ENCODE results near the gene TMEM187. TPM values are rescaled to one million over a fixed set of nuclear protein-coding genes. Genes with fewer than 3 reads are reported as not detected.

TMEM187 gene
- total RNA-seq, 2 donors from 2014 or later = 4.8 to 8.1 TPM

GRCh38 chrX:154006947-154007346, 34.4 kb downstream of the TMEM187 start:
- no peaks in the 10 kb centered on the region for H3K27me3 ChIP-seq (ENCODE audit: control insufficient read depth, insufficient read depth, low read length, poor library complexity, severe bottlenecking)
- Mint-ChIP-seq H3K9me3 (peaks cover 78% of the 10 kb centered on the region), H3K4me1 (no peaks in the 10 kb centered on the region), H3K36me3 (ENCODE audit: low read depth) (peaks cover 23% of the 10 kb centered on the region), H3K4me3 (no peak overlapping the region), H3K27ac (no peak overlapping the region), H3K27me3 (ENCODE audit: insufficient read depth) (no peaks in the 10 kb centered on the region)
- H3K9ac ChIP-seq (ENCODE audit: extremely low read depth, low read length, poor library complexity, severe bottlenecking) = no peak overlapping the region
- H3K27ac ChIP-seq (ENCODE audit: low read depth, low read length) = no peak overlapping the region
- no peak for TF ChIP-seq CTCF (conservative IDR thresholded peaks at IDR 0.05)
- H3K36me3 ChIP-seq (ENCODE audit: control insufficient read depth, insufficient read depth, low read length) = no peaks in the 10 kb centered on the region
- H3K4me3 ChIP-seq (ENCODE audit: low read length) = no peak overlapping the region
- no peaks in the 10 kb centered on the region for H3K4me1 ChIP-seq (ENCODE audit: control insufficient read depth, insufficient read depth, low read length)
- WGBS, 2 experiments (ENCODE audit: insufficient coverage in 1 of 2, insufficient read length in 1 of 2) = 94 to 100% methylated on average over 3 to 20 of the region's 20 CpGs
- DNase-seq = no peak
- no peaks in the 10 kb centered on the region for H3K9me3 ChIP-seq (ENCODE audit: control insufficient read depth, low read length)

- no peak for TF ChIP-seq CTCF (conservative IDR thresholded peaks at IDR 0.05)
- H3K4me3 ChIP-seq (ENCODE audit: low read length) = no peak overlapping the region
- H3K9me3 ChIP-seq (ENCODE audit: control insufficient read depth, low read length) = no peaks in the 10 kb centered on the region
- Mint-ChIP-seq H3K36me3 (ENCODE audit: low read depth) (peaks cover 25% of the 10 kb centered on the region), H3K27ac (no peak overlapping the region), H3K4me1 (no peaks in the 10 kb centered on the region), H3K4me3 (no peak overlapping the region), H3K9me3 (peaks cover 73% of the 10 kb centered on the region), H3K27me3 (ENCODE audit: insufficient read depth) (no peaks in the 10 kb centered on the region)
- no peak overlapping the region for H3K27ac ChIP-seq (ENCODE audit: low read depth, low read length)
- H3K4me1 ChIP-seq (ENCODE audit: control insufficient read depth, insufficient read depth, low read length) = no peaks in the 10 kb centered on the region
- no peaks in the 10 kb centered on the region for H3K27me3 ChIP-seq (ENCODE audit: control insufficient read depth, insufficient read depth, low read length, poor library complexity, severe bottlenecking)
- no peak for DNase-seq
- 65 to 100% methylated on average over 2 to 3 of the region's 4 CpGs for WGBS, 2 experiments (ENCODE audit: insufficient coverage in 1 of 2, insufficient read length in 1 of 2)
- no peak overlapping the region for H3K9ac ChIP-seq (ENCODE audit: extremely low read depth, low read length, poor library complexity, severe bottlenecking)
- no peaks in the 10 kb centered on the region for H3K36me3 ChIP-seq (ENCODE audit: control insufficient read depth, insufficient read depth, low read length)
Observed at GRCh38 chrX:154008521-154008920, 36.0 kb downstream of the TMEM187 start.

- Mint-ChIP-seq H3K4me1 (no peaks in the 10 kb centered on the region), H3K36me3 (ENCODE audit: low read depth) (peaks cover 27% of the 10 kb centered on the region), H3K27me3 (ENCODE audit: insufficient read depth) (no peaks in the 10 kb centered on the region), H3K4me3 (no peak overlapping the region), H3K9me3 (peaks cover 76% of the 10 kb centered on the region), H3K27ac (no peak overlapping the region)
- WGBS, 2 experiments (ENCODE audit: insufficient coverage in 1 of 2, insufficient read length in 1 of 2) = 93 to 99% methylated on average over 10 to 18 of the region's 18 CpGs
- no peaks in the 10 kb centered on the region for H3K4me1 ChIP-seq (ENCODE audit: control insufficient read depth, insufficient read depth, low read length)
- H3K27me3 ChIP-seq (ENCODE audit: control insufficient read depth, insufficient read depth, low read length, poor library complexity, severe bottlenecking) = no peaks in the 10 kb centered on the region
- TF ChIP-seq CTCF (conservative IDR thresholded peaks at IDR 0.05) = no peak
- DNase-seq = no peak
- H3K27ac ChIP-seq (ENCODE audit: low read depth, low read length) = no peak overlapping the region
- no peak overlapping the region for H3K9ac ChIP-seq (ENCODE audit: extremely low read depth, low read length, poor library complexity, severe bottlenecking)
- no peaks in the 10 kb centered on the region for H3K36me3 ChIP-seq (ENCODE audit: control insufficient read depth, insufficient read depth, low read length)
- H3K4me3 ChIP-seq (ENCODE audit: low read length) = no peak overlapping the region
- no peaks in the 10 kb centered on the region for H3K9me3 ChIP-seq (ENCODE audit: control insufficient read depth, low read length)
Observed at GRCh38 chrX:154010330-154011087, 38.0 kb downstream of the TMEM187 start.
